HCT116 (cell line): Measurements from ENCODE around the gene DCTN1. TPM values are rescaled to one million over a fixed set of nuclear protein-coding genes. Genes with fewer than 3 reads are reported as not detected.

ENCODE experiments used
- ATAC-seq: fragments of 200-7000 bp; cut with Tn5 transposase; 2 replicates; pipeline ENCODE4 v1.9.1; 2020; ENCODE audit warnings: mild to moderate bottlenecking, moderate library complexity
- BruUV-seq: library from RNA; stranded (reverse); fragments of 400-500 nt; replicated peaks from 2 replicates; lab custom pipeline; 2021; lab: Mats Ljungman, UMichigan
- CTCF ChIA-PET: fragments of 300-600 bp; sonication (Branson Sonifier 250); formaldehyde crosslinking; loops from one replicate; lab custom pipeline; 2021; ENCODE audit warnings: antibody characterized with exemption; lab: Charles Lee
- POLR2A ChIA-PET: fragments of 300-600, 350-600 bp; sonication (Branson Sonifier 250); formaldehyde crosslinking; loops from one replicate; lab custom pipeline; 2021; ENCODE audit warnings: antibody characterized with exemption; lab: Charles Lee
- RAD21 ChIA-PET, 2 experiments: fragments of 300-600 bp; sonication (Branson Sonifier 250); formaldehyde crosslinking; loops; one replicate each; lab custom pipeline; 2023; ENCODE audit warnings: low total read pairs in 2 of 2; ENCODE audit not compliant: uncharacterized antibody in 2 of 2, unreplicated experiment in 2 of 2, low non-redundant PET in 1 of 2; lab: Charles Lee
- DNase-seq: peaks from one replicate; pipeline ENCODE4 v3.0.0-alpha.2; 2010; ENCODE audit warnings: low read depth, low spot score
- H2AFZ ChIP-seq: fragments of 200-600 bp; shearing (Covaris generic), sonication (generic); 2 replicates; pipeline ENCODE4 v1.6.1; 2017; ENCODE audit warnings: low read depth, mixed run types, mixed read lengths, antibody characterized with exemption, low read length; ENCODE audit not compliant: poor library complexity, severe bottlenecking
- H3K27ac ChIP-seq: 2 replicates; pipeline ENCODE4 v1.5.1; 2012; ENCODE audit warnings: low read depth, low read length
- H3K27me3 ChIP-seq: fragments of 200-600 bp; sonication (generic); 2 replicates; pipeline ENCODE4 v1.6.1; 2016; ENCODE audit warnings: mixed run types, low read length, mixed read lengths; ENCODE audit not compliant: insufficient read depth
- H3K36me3 ChIP-seq, 2 experiments: fragments of 200-500 bp in 1 of 2; fragments of 200-600 bp in 1 of 2; sonication (Bioruptor generic) in 1 of 2; sonication (generic) in 1 of 2; 2 replicates each; pipeline versions ENCODE4 v1.5.1 to v1.6.1; 2014 to 2016; ENCODE audit warnings: low read length in 2 of 2, inconsistent platforms in 1 of 2, mixed read lengths in 1 of 2, mixed run types in 1 of 2; ENCODE audit not compliant: insufficient read depth in 2 of 2, control insufficient read depth in 1 of 2
- H3K4me1 ChIP-seq, 2 experiments: fragments of 200-600 bp in 1 of 2; sonication (generic) in 1 of 2; 2 replicates each; pipeline versions ENCODE4 v1.5.1 to v1.6.1; 2012 to 2017; ENCODE audit warnings: low read length in 2 of 2, inconsistent platforms in 1 of 2, mild to moderate bottlenecking in 1 of 2, mixed read lengths in 1 of 2, mixed run types in 1 of 2, moderate library complexity in 1 of 2; ENCODE audit not compliant: insufficient read depth in 2 of 2, control insufficient read depth in 1 of 2
- H3K4me2 ChIP-seq: fragments of 200-600 bp; sonication (generic); 2 replicates; pipeline ENCODE4 v1.6.1; 2017; ENCODE audit warnings: mixed run types, low read length, mixed read lengths
- H3K4me3 ChIP-seq, 2 experiments: fragments of 200-600 bp in 1 of 2; sonication (generic) in 1 of 2; replicated peaks in 1 of 2; 2 replicates each; pipeline ENCODE4 v1.5.1; 2011 to 2016; ENCODE audit warnings: low read length in 2 of 2, control low read depth in 1 of 2, low read depth in 1 of 2, mild to moderate bottlenecking in 1 of 2, mixed read lengths in 1 of 2, mixed run types in 1 of 2
- H3K79me2 ChIP-seq: fragments of 200-600 bp; sonication (generic); 2 replicates; pipeline ENCODE4 v1.6.1; 2017; ENCODE audit warnings: mild to moderate bottlenecking, mixed run types, low read length, moderate library complexity, mixed read lengths; ENCODE audit not compliant: insufficient read depth
- H3K9ac ChIP-seq: fragments of 200-600 bp; sonication (generic); 2 replicates; pipeline ENCODE4 v1.6.1; 2016; ENCODE audit warnings: low read length, mixed read lengths
- H3K9me2 ChIP-seq: fragments of 200-600 bp; sonication (generic), shearing (Covaris generic); 2 replicates; pipeline ENCODE4 v1.6.1; 2017; ENCODE audit warnings: mixed run types, mild to moderate bottlenecking, moderate library complexity; ENCODE audit not compliant: insufficient read depth
- H3K9me3 ChIP-seq, 2 experiments: fragments of 200-500 bp in 1 of 2; fragments of 200-600 bp in 1 of 2; sonication (Bioruptor generic) in 1 of 2; sonication (generic) in 1 of 2; 2 replicates each; pipeline ENCODE4 v1.6.1; 2014 to 2017; ENCODE audit warnings: low read length in 2 of 2, mixed read lengths in 2 of 2, inconsistent platforms in 1 of 2, low read depth in 1 of 2, mild to moderate bottlenecking in 1 of 2, mixed run types in 1 of 2, moderate library complexity in 1 of 2; ENCODE audit not compliant: control insufficient read depth in 1 of 2, insufficient read depth in 1 of 2
- H4K20me1 ChIP-seq: fragments of 200-600 bp; sonication (generic), shearing (Covaris generic); 2 replicates; pipeline ENCODE4 v1.6.1; 2017; ENCODE audit warnings: mixed run types, mild to moderate bottlenecking, moderate library complexity; ENCODE audit not compliant: insufficient read depth
- CBX3 ChIP-seq: IDR thresholded peaks from 2 replicates; pipeline ENCODE4 v1.6.1; 2012; ENCODE audit warnings: low read depth
- FOSL1 ChIP-seq: IDR thresholded peaks from 2 replicates; pipeline ENCODE4 v1.6.1; 2012; ENCODE audit warnings: low read depth
- POLR2A ChIP-seq: IDR thresholded peaks from 2 replicates; pipeline ENCODE4 v1.7.0; 2011; ENCODE audit warnings: borderline replicate concordance; ENCODE audit not compliant: insufficient read depth, insufficient read length; ENCODE audit errors: extremely low read depth
- POLR2AphosphoS5 ChIP-seq: IDR thresholded peaks from 2 replicates; pipeline ENCODE4 v1.6.1; 2011; ENCODE audit warnings: mild to moderate bottlenecking, low read depth, low read length, moderate library complexity
- RAD21 ChIP-seq: IDR thresholded peaks from 2 replicates; pipeline ENCODE4 v1.6.1; 2012; ENCODE audit warnings: low read depth, mild to moderate bottlenecking
- SIN3A ChIP-seq: IDR thresholded peaks from 2 replicates; pipeline ENCODE4 v1.6.1; 2012; ENCODE audit warnings: low read depth
- SRF ChIP-seq: IDR thresholded peaks from 2 replicates; pipeline ENCODE4 v1.6.1; 2012; ENCODE audit warnings: low read depth
- intact Hi-C: fragments of 100-400 bp; cut with micrococcal nuclease; formaldehyde crosslinking; loops from 2 replicates; pipeline ENCODE4 v1.10.0; 2022
- total RNA-seq: library from RNA; stranded (reverse); gene quantifications from one replicate; pipeline ENCODE4 v1.2.1, GENCODE V29; 2021; ENCODE audit not compliant: unreplicated experiment
- TF ChIP-seq, protein P1 (sequence below): IDR thresholded peaks from 2 replicates; pipeline ENCODE4 v1.6.1; 2012
- TF ChIP-seq, protein P2 (sequence below), 3 experiments: fragments of 200-600 bp in 1 of 3; sonication (generic) in 1 of 3; IDR thresholded peaks in 2 of 3; conservative IDR thresholded peaks in 1 of 3; 2 replicates each; pipeline ENCODE4 v1.5.1; 2012 to 2017; ENCODE audit warnings: low read depth in 2 of 3, low read length in 2 of 3, antibody characterized with exemption in 1 of 3, borderline replicate concordance in 1 of 3, control low read depth in 1 of 3, mild to moderate bottlenecking in 1 of 3, mixed read lengths in 1 of 3, mixed run types in 1 of 3, moderate library complexity in 1 of 3; ENCODE audit not compliant: insufficient read depth in 1 of 3
- TF ChIP-seq, protein P3 (sequence below): IDR thresholded peaks from 2 replicates; pipeline ENCODE4 v1.6.1; 2012

The DCTN1 gene
- total RNA-seq, 1 experiment from 2014 or later, result 129 TPM

DNA sequence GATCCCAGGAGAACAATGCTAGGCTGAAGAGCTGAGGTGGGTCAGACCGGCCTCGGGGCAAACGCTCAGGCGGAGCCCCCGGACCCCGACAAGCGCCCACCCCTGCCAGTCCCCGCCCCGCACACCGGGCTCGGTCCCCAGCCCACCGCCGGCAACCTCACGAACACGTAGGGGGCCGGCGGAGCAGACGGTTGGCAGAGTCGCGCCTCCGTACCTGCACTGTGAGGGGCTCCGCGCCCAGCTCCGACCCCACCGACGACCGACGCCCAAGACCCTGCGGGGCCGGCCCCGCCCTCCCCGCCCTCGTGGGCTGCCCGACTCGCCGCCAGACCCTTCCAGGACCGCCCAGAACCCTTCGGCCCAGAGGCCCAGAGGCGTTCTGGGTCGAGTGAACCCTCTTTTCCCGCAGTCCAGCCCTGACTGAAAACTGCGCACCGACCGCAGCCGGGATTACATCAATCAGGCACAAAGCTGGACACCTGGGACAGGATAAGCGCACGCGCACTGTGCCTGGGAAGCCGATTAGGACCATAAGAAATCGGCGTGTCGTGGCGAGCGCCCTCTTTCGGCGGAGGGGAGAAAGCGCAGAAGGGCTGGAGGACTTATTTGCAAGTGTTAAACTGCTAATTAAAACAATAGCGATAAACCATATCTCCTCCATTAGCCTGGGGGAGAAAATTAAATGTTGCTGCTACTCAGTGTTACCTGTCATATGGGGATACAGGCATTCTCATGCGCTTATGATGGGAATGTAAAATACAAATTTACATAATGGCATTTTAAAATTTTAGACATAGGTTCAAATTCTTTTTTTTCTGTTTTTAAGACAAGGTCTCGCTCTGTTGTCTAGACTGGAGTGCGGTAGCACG, 11.7 kb upstream of the DCTN1 start:
- ChIA-PET POLR2A (interaction anchor here (0.6 to 1.8 kb wide), 5 partner anchors 9 to 88 kb away, joined by 3 to 6 read pairs (median 3); partner anchors contain the start of gene INO80B), RAD21 (no interaction called here), CTCF (interaction anchor here (0.8 to 3.1 kb wide), 11 partner anchors 9 to 712 kb away, joined by 3 to 18 read pairs (median 4); no protein-coding TSS in a partner anchor)
- TF ChIP-seq POLR2A (peak; percentile 47), SIN3A (peak; percentile 60; the same call in 1 of the 2 replicates), FOSL1 (no peak), CBX3 (peak; percentile 54), RAD21 (peak; percentile 51; the same call in 1 of the 2 replicates), POLR2AphosphoS5 (peak; percentile 70; the same call in 1 of the 2 replicates), SRF (0 out of 2 replicates have a peak, but pooled peaks have one; percentile 16)
- TF ChIP-seq, protein P1, sequence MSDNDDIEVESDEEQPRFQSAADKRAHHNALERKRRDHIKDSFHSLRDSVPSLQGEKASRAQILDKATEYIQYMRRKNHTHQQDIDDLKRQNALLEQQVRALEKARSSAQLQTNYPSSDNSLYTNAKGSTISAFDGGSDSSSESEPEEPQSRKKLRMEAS, result peak; percentile 65; the same call in 1 of the 2 replicates
- TF ChIP-seq, protein P2, sequence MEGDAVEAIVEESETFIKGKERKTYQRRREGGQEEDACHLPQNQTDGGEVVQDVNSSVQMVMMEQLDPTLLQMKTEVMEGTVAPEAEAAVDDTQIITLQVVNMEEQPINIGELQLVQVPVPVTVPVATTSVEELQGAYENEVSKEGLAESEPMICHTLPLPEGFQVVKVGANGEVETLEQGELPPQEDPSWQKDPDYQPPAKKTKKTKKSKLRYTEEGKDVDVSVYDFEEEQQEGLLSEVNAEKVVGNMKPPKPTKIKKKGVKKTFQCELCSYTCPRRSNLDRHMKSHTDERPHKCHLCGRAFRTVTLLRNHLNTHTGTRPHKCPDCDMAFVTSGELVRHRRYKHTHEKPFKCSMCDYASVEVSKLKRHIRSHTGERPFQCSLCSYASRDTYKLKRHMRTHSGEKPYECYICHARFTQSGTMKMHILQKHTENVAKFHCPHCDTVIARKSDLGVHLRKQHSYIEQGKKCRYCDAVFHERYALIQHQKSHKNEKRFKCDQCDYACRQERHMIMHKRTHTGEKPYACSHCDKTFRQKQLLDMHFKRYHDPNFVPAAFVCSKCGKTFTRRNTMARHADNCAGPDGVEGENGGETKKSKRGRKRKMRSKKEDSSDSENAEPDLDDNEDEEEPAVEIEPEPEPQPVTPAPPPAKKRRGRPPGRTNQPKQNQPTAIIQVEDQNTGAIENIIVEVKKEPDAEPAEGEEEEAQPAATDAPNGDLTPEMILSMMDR (IDR thresholded peaks at IDR 0.05 in 2 of 3, conservative IDR thresholded peaks at IDR 0.05 in 1 of 3; ENCODE audit: borderline replicate concordance in 1 of 3, insufficient read depth in 1 of 3, low read depth in 2 of 3, low read length in 2 of 3), result peak; percentile 81 to 99 (median 96)
- TF ChIP-seq, protein P3, sequence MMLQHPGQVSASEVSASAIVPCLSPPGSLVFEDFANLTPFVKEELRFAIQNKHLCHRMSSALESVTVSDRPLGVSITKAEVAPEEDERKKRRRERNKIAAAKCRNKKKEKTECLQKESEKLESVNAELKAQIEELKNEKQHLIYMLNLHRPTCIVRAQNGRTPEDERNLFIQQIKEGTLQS, result no peak
- Histone ChIP-seq H3K4me2 (peak overlapping the region; percentile 94), H3K4me3 (peak overlapping the region; percentile 93 to 95), H2AFZ (peak overlapping the region; percentile 100), H3K9me2 (no peaks in the 10 kb centered on the region), H3K4me1 (peaks cover 5 to 17% of the 10 kb centered on the region in 2 experiments; a peak in 3 of 4 replicates), H3K79me2 (peaks cover 46% of the 10 kb centered on the region), H3K9ac (peak overlapping the region; percentile 81), H3K27me3 (no peaks in the 10 kb centered on the region), H3K36me3 (no peaks in the 10 kb centered on the region), H3K27ac (peak overlapping the region; percentile 69), H4K20me1 (no peaks in the 10 kb centered on the region), H3K9me3 (no peaks in the 10 kb centered on the region)
- intact Hi-C loops, result loop anchor here (2.0 to 5.0 kb wide), 2 partner anchors 55 to 125 kb away; no protein-coding TSS in a partner anchor
- no TSS peak for BruUV-seq
- DNase-seq (peak; percentile 88), ATAC-seq (peak; percentile 85)
